SH-SY5Y (cell line): ENCODE results near the gene EFCAB14.

Source experiments
- GATA2 ChIP-seq: IDR thresholded peaks from 2 replicates; pipeline ENCODE4 v1.6.1; 2011; ENCODE audit warnings: mild to moderate bottlenecking, low read depth, low read length
- GATA3 ChIP-seq: IDR thresholded peaks from 2 replicates; pipeline ENCODE4 v1.6.1; 2011; ENCODE audit warnings: low read depth, mild to moderate bottlenecking, low read length, moderate library complexity

EFCAB14 gene

DNA sequence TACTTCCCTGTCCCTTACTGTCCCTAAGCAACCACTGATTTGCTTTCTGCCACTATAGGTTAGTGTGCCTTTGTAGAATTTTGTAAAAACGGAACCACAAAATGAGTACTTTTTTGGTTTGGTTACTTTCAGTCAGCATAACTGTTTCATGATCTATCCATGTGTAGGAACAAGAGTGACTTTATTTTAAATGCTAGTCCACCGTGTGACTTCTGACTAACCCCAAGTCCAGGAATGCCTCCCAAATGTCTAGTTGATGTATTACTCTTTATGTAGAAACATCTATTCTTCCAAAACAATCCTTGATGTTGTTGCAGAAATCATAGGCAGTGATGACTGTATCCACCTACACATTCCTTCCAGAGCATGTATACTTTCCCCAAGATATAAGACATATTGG is 72.1 kb downstream of the EFCAB14 start:
- TF ChIP-seq GATA3: no peak
- TF ChIP-seq GATA2: no peak

DNA sequence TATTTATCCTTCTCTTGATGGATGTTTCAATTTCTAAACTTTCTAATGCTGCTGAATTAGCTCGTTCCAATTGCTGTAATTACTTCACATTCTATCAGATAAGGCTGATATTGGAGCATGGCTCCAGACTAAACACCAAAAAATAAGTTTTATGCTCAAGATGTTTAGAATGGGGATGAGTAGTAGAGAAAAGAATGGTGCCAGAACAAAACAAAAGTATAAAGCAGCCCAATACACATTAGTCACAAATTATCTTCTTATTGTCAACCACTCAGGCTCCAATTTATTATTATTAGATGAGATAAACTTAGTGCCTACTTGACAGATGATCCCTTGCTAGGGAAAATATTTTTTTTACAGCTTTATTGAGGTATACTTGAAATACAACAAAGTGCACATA is 72.6 kb downstream of the EFCAB14 start:
- TF ChIP-seq GATA2 (no peak), GATA3 (no peak)

DNA sequence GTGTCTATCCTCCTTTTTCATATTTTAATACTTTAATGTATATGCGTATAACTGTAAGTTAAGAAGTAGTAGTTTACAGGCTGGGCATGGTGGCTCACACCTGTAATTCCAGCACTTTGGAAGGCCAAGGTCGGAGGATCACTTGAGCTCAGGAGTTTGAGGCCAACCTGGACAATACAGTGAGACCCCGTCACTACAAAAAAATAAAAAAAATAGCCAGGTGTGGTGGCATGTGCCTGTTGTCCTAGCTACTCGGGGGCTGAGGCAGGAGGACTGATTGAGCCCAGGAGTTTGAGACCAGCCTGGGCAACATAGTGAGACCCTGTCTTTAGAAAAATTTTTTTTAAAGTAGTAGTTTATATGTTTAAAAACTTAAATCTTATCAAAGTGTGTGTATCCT is 73.1 kb downstream of the EFCAB14 start:
- TF ChIP-seq GATA3: no peak
- TF ChIP-seq GATA2: no peak

DNA sequence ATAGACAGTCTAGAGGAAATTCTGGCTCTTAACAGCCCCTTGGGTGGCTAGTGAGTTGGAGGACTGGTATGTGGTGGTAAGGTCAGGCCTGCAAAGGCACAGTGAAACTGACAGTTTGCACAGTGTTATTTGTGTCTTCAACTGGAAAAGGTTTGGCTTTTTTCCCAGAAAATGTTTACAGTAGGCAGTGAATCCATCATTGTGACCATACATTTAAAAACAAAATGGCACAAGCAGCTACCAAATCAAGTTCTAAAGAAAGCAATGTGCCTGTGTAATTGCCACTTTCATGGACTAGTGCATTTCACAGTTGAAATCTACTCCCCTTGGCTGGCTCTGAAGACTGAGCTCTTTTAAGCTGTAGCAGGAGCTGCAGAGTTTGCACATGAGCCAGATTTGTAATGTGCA is 75.5 kb downstream of the EFCAB14 start:
- TF ChIP-seq GATA3: no peak
- no peak for TF ChIP-seq GATA2

DNA sequence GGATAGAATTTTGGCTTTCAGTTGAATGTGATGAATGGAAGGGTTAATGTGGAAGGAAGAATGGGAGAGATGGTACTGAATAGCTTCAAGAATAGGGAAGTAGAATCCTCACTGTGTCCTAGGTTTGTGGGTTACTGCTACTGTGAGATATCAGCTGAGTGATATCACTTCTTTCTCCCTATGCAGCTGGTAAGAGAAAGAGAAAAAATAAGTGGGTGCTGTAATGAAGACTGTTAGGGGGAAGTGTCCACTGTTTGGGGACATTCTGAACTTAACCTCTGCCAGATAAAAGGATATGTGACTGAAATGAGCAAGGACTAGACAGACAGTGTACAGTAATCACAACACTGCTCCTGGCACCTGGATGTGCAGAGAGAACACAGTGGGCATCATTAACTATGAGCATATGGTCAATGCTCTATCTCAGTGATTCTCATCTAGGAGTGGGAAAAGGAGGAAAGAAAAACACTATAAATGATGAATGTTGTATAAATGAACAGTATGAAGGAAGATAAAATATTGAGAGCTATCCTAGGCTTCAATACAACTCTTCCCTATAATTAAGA is 76.7 kb downstream of the EFCAB14 start:
- TF ChIP-seq GATA3: no peak
- TF ChIP-seq GATA2: 0 out of 2 replicates have a peak, but pooled peaks have one; percentile 26

DNA sequence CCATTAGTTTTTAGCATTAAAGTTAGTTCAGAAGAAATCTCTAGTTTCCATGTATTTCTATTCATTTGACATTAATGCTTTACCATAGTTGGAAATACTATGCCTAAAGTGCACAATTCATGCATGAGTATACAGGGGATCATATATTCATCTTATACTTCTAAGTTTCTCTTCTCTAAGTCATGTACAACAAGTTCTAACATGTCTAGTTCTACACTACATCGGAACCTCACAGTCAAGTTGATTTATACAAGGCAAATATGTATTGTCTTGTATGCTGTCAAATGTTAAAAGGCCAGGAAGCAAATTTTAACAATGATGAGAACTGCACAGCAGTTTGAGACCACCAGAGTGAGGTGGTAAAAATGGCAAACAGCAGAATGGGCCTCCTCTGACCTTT is 79.4 kb downstream of the EFCAB14 start:
- TF ChIP-seq GATA3 (no peak), GATA2 (no peak)

DNA sequence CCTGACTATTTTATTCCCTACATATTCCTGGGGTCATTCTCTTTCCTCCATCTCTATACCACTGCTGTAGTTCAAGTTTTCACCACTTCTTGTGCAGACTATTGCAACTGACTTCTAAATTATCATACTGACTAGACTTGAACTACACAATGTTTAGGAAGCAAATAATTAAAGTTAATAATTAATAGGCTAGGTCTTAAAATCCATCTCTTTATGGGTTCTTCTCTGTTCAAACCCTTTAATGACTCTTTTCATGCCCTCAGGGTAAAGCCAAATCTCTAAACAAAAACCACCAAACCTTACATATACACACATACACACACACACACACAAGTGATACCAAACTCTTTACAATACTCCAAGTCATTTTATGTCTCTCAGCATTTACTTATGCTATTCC is 80.0 kb downstream of the EFCAB14 start:
- TF ChIP-seq GATA3 (no peak), GATA2 (no peak)

DNA sequence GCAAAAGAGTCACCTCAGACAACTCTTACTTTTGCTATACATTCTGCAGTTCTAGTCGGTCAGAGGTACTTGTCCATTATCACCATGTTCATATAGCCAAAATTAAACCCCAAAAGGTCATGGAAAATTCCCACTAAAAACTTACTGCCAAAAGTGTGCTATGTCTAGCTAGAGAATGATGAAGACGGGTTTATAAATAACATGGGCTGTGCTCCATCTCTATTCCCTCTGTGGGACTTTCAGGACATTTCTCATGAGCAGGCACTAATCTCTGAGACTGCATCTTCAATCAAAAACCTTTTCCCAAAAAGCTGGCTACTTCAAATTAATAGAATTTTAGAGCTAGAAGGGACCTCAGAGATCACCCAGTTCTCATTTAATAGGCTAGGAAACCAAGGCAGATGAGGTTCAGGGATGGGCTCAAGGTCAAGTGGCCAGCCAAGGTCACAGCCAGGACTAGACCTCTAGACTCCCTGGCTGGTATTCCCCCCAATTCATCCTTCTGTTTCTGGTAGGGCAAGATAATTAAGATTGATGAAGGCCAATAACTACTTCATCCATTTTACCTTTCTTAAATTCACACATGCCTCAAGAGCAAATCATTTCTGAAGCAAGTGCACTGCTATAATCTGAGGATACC is 81.3 kb downstream of the EFCAB14 start:
- TF ChIP-seq GATA3: no peak

DNA sequence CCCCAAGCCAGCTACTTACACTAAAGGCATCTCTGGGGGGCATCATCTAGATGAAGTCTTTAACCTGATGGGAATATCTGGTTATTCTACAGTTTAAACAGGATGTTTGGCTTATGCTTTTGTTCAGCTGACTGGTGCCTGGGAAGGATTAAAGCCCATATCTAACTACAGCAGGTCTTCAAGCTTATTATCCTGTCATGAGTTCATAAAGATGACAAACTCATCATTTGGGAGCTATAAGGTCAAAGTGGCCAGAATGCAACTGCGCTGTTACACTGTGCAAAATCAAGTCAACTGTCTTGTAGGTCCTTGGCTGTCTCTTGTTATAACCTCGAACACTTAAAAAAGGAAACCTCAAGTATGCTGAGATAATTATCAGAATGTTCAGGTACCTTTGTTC is 83.7 kb downstream of the EFCAB14 start:
- TF ChIP-seq GATA2 (no peak), GATA3 (no peak)

DNA sequence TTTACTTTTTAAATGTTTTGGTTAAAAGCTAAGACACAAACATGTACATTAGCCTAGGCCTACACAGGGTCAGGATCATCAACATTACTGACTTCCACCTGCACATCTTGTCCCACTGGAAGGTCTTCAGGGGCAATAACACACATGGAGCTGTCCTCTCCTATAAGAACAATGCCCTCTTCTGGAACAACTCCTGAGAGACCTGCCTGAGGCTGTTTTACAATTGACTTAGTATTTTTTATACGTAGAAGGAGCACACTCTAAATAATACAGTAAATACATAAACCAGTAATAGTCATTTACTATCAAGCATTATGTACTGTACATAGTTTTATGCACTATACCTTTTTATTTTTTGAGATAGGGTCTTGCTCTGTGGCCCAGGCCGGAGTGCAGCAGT is 88.2 kb downstream of the EFCAB14 start:
- TF ChIP-seq GATA2 (no peak), GATA3 (no peak)
